ELR (cell line): Measurements from ENCODE around the gene BARHL1.

Experiments
- DNase-seq: peaks from one replicate; pipeline ENCODE4 v3.0.0-alpha.2; 2015; ENCODE audit warnings: low read depth

Gene BARHL1

DNA sequence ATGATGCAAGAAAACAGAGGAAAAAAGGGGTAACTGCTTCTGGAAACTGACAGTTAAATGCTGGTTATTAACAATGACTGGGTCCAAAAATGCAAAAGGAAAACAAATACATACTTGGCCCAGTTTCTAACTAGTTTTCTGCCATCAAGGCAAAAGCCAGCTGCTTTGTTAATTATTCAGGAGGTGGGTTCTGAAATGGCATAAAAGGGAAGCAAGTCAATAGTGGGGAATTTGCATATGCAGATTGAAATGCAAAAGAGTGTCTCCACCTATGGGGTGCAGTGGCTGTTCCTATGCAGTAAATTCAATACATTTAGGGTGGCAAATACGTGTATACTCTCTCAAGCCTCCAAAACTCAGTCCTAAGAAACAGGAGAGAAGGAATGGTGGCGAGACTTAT is 33.4 kb downstream of the BARHL1 start:
- no peak for DNase-seq

- DNase-seq, result no peak
Measured at GRCh38 chr9:132616725-132617124, 34.3 kb downstream of the BARHL1 start.

GRCh38 chr9:132622159-132622558 is 39.8 kb downstream of the BARHL1 start:
- peak; percentile 21 for DNase-seq

GRCh38 chr9:132626285-132626684 is 43.9 kb downstream of the BARHL1 start:
- no peak for DNase-seq

DNA sequence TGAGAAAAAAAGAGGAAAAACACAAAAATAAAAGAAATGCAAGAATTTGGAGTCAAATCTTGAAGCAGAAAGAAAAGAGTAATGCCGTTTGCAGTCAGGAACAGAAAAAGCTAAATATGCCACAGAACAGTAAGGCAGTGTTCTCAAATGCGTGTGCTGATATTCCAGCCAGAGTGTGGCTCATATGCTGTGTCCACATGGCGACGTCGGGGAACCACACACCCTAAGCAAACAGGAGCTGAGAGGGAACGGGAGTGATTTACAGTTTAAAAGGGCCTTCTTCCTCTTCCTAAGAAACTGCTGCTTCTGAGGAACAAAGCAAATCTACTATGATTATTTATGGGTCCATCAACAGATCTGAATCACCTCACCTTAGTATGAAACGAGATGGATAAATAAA is 44.7 kb downstream of the BARHL1 start:
- DNase-seq, result no peak

DNA sequence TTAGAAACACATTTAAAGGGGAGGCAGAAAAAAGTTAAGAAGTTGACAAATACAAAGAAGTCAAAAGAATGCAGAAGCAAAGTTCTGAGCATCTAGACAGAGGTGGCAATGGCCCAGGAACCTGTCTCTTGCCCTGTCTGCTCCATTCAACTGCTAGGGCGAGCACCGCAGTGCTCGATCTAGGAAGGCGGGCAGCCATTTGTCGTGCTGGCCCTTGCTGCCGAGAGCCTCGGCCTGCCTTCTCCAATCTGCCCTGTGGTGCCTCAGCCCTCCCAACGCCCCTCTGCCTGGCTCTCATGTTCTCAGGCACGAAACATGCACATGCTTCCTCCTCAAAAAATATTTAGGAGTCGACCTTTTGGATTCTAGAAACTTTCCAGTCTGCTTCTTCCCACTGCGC is 45.2 kb downstream of the BARHL1 start:
- DNase-seq, result no peak

GRCh38 chr9:132628746-132629145 is 46.3 kb downstream of the BARHL1 start:
- no peak for DNase-seq

DNA sequence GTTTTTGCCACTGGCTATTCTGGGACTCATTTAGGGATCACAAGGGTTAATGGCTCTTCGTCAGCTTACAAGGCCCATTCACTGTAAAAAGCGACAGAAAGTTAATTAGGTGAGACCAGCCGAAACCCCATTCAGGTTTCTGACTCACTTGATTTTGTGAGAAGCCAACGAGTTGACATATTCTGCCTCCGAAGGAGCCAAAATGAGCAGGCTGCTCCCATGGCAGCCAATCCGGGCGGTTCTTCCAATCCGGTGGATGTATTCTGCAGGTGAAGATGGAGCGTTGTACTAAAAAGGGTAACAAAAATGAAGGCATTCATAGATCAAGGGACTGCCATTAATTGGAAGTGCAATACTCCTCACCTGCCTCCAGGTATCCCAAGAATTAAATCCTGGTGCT is 47.7 kb downstream of the BARHL1 start:
- no peak for DNase-seq

- no peak for DNase-seq
Measured at GRCh38 chr9:132630811-132631210, 48.4 kb downstream of the BARHL1 start.

DNA sequence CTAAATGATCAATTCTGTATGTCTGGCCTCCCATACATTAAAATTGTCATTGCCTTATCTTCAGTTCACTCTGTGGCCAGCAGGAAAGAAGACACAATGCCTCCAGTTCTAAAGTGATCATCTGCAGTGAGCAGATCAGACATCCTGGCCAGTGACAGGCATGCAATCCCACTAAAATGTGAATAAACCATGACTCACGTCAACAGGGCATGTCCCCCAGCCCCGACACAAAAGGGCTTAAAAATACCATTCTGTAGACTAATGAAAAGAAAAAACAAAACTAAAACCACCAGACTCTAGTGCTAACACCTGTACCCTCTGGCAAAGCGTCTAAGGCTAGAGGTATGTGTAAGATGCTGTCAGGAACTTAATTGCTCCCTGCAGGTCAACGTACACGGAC is 48.9 kb downstream of the BARHL1 start:
- peak; percentile 90 for DNase-seq

- DNase-seq, result no peak
Measured at GRCh38 chr9:132631685-132632084, 49.3 kb downstream of the BARHL1 start.

DNA sequence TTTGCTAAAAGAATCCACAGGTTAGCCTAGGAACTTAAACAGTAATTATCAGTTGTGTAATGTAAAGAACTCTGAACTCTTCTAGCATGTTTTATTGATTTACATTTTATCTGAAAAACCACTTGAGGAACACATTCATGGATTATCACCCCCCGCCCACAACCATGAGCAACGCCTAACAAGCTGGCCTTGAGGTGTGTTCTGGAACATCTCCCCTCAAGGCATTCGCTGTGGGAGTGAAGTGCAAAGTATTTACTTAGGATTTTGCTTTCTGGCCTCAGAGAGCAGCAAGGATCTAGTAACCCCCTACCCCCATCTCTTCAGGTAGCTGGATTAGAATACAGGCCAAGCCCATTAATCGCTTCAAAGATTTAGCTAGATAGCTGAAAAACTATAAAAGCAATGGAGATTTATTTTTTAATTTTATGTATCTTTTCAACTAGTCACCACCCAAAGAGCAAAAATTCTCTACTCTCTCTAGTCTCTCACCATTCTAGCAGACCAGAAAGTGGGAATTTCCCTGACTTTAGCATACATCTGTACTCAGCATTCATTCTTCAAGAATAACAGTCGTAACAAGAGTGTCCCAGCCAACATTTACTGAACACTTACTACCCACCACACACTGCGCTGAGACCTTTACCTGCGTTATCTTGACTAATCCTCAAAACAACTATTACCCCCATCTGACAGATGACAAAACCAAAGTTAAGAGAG is 50.2 kb downstream of the BARHL1 start:
- no peak for DNase-seq

DNA sequence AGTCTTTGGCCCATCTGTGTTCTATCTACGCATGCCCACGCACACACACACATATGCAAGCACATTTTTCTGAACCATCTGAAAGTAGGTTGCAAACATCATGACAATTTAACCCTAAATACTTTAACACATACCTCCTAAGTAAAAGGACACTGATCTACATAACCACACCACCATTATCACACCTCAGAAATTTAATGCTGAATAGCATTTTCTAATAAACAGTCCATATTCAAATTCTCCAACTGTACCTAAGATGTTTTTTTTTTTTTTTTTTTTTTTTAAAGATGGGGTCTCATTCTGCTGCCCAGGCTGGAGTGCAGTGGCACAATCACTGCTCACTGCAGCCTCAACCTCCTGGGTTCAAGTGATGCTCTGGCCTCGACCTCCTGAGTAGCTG is 51.9 kb downstream of the BARHL1 start:
- DNase-seq, result no peak

- DNase-seq, result no peak
Measured at GRCh38 chr9:132637351-132637750, 54.9 kb downstream of the BARHL1 start.

- DNase-seq, result no peak
Measured at GRCh38 chr9:132637801-132638200, 55.4 kb downstream of the BARHL1 start.

GRCh38 chr9:132638240-132638639 is 55.8 kb downstream of the BARHL1 start:
- peak; percentile 31 for DNase-seq

DNA sequence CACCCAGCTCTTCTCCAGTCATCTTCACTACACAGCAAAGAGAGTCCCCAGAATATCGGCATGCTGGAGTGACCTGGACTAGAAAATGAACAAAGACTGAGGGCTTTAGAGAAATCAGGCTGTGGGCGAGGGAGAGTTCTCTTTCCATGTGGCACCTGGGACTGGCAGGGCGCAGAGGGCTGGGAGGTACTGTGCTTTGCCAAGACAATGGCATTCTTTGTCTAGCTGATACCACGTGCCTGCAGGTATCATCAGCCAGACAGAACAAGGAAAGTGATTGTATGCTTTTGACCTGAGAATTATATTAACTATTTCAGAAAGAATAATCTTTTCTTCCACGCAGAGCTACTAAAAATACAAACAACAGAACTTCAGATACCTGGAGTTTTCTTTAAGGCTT is 56.9 kb downstream of the BARHL1 start:
- DNase-seq, result no peak
